ENCODE data around the gene NOVA2.

NOVA2 gene

DNA sequence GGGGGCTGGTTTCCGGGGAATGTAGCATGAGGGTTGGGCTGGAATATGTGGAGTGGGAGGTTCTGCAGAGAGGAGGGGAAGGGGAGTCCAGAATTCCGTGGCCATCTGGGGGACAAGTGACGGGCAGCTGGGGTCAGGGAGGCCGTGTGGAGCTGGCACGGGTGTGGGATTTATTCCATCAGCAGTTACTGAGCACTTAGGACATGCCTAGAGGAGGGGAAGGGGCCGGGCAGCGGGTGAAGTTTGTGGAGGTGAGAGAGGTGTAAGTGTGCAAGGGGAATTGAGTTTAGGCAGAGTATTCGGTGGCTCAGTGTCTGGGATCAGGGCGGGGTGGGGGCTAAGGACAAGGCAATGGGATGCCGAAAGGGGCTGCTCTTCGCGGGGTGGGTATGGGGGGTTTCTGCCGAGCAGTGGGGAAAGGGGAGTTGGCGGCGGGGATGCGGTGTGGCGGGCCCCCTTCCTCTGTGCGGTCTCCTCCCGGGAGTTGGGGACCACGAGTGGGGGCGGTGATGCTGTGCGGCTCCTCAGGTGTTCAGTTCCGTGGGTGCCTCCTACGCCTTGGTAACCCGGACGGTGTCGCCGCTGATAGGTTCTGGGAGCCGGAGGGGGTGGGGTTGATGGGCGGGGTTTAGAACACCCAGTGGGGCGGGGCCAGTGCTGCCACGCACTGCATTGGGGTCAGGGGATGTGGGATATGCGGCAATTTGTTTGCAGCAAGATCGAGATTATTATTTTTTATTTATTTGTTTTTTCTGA, 27.0 kb upstream of the NOVA2 start:
- DNase-seq: peak in 1 of 2 experiments; percentile 34

GRCh38 chr19:45999653-46000121, 26.0 kb upstream of the NOVA2 start:
- no peak for DNase-seq

DNA sequence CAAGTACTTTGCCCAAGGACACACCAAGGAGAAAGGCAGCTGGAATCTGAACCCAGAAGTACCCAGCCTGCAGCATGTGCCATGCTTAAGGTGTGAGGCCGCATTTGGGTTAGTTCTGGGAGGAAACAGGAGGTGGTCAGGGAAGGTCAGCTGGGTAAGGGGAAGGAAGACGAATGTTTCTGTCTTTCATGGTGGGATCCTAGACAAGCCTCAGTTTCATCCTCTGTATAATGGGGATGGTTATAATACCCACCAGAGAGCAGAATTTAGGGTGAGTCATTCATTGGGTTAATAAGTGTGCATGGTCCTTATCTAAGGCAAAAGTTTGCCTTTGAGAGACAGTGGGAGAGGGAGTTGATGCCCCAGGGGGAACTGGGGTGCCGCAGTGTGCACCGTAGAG, 25.2 kb upstream of the NOVA2 start:
- no peak for DNase-seq

- DNase-seq: no peak
Measured at GRCh38 chr19:45996933-45997332, 23.3 kb upstream of the NOVA2 start.

DNA sequence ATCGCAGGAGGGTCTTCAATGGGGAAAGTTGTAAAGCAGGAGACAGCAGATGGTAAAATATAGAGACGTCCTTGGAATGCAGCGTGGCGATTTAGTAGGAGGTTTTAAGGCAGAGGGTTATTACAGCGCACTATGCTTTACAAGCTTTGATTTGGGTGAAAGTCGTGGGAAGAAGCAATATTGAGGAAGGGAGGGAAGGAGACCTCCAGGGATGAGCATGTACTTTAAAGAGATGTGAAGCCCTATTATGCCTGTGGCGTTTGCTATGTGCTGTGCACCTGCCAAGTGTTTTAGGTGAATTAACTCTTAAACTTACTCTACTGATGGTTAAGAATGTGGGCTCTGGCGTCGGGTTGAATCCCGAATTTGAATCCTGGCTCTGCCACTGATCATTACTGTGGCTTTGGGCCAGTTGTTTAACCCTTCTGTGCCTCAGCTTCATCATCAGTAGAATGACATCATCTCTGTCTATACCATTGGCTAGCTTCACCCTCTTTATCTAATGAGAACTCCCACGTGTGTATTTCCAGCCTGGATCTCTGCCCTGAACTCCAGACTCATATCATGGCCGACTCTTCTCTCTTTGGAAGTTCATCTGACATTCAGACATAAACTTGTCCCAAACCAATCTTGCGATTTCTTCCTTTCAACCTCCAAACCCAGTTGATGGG, 22.2 kb upstream of the NOVA2 start:
- no peak for DNase-seq

DNA sequence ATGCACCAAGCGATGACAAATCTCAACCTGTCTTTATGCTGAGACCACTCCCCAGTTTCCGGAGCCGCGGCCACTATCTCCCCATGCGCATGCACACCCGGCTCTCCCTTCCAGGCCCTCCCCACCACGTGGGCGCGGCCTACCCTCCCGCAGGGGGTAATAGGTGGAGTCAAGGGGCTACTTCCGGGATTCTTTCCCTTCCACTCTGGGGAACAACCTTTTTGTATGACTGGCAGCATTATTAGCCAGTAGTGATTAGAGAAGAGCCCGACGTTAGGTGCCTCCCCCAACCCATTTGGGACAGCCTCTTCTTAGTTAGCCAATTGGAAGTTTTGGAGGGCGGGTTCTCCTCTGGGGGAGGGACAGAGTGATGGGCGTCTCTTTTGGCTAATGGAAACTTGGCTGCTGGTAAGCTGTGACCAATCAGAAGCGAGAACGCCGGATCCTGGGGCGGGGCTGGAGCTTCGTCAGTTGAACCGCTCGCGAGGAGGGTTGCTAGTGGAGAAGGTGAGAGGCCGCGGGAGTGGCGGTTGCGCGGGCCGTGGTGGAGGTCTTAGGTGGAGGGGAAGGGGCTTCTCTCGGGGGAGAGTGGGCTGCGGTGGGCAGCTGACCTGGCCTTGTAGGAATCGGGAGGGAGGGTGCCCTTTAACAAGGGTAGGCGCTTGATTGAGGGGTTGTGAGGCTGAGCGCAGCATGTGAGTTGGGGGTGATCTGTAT, 21.5 kb upstream of the NOVA2 start, which contains the start of gene CCDC61:
Gene CCDC61 (plus strand): TSS at position 470 of the 717 bp plus-strand sequence. CDS start 7,552 bp downstream, outside the sequence.
- DNase-seq: peak; percentile 99 to 100

- DNase-seq: no peak
Measured at GRCh38 chr19:45994456-45994997, 20.9 kb upstream of the NOVA2 start.

- no peak for DNase-seq
Measured at GRCh38 chr19:45990113-45990728, 16.6 kb upstream of the NOVA2 start.

DNA sequence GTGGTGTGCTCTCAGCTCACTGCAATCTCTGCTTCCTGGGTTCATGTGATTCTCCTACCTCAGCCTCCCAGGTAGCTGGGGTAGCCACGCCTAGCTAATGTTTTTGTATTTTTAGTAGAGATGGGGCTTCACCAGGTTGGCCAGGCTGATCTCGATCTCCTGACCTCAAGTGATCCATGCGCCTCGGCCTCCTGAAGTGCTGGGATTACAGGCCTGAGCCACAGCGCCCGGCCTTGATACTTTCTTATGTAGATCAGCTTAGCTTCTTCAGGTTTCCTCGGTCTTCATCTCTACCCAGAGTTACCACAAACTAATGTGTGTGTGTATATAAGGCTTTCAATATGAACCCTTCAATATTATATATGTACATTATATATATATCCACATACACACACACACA, 11.7 kb upstream of the NOVA2 start:
- no peak for DNase-seq

DNA sequence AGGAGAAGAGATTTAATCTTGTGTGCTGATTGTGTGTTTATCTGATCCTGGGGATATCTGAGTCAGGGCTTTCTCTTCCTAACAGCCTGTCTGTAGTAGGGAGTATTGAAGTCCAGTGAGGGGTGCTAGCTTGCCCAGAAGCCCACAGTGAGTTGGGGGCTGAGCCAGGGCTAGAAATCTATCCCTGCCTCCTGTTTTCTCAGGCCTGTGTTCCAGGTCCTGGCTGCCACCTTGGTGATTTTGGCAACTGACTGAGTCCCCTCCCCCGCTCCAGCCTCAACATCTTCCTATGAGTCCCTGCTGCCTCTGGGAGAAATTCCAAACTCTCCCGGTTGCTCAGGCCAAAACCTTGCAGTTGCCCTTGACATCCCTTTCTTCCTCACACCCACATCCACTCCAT, 7.7 kb upstream of the NOVA2 start:
- DNase-seq: no peak

GRCh38 chr19:45978156-45978555, 4.5 kb upstream of the NOVA2 start:
- DNase-seq: no peak

- DNase-seq: peak; percentile 33 to 60
Measured at GRCh38 chr19:45976178-45976577, 2.5 kb upstream of the NOVA2 start.

GRCh38 chr19:45975306-45976070, 1.8 kb upstream of the NOVA2 start:
- DNase-seq: peak; percentile 67 to 87

GRCh38 chr19:45972947-45973540, 621 bp downstream of the NOVA2 start:
- DNase-seq: no peak

DNA sequence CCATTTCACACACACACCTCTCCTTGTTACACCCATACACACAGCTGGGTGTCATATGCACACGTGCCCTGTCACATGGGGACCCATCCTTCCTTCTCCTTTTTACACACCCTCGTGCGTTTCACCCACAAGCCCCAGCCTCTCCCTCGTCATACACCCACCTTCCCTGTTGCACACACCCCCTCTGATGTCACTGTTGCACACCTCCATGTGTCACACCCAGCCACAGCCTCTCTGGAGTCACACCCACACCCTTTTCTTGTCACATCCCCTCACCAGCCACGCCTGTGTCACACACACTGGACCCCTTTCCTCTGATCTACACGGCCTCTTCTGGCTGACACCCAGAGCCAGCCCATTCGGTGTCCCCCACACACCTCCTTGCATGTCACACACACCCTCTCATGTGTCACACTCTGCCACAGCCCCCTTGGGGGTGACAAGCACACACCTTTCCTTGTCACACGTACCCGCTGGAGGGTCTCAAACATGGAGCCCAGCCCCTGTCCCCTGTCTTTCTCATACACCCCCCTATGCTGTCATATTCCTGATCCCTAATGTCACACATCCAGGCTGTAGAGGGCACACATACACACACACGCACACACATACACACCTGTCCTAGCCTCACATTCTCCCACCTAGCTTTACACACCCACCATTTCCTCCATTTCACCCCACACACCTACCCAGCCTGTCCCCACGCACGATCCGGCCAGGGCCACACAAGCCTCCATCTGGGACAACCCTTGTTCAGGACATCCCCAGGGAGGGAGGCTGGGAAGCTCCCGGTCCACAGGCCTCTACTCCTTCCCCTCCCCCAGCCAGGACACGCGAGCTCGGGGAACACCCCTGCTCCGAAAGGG, 1.4 kb downstream of the NOVA2 start:
- no peak for DNase-seq

DNA sequence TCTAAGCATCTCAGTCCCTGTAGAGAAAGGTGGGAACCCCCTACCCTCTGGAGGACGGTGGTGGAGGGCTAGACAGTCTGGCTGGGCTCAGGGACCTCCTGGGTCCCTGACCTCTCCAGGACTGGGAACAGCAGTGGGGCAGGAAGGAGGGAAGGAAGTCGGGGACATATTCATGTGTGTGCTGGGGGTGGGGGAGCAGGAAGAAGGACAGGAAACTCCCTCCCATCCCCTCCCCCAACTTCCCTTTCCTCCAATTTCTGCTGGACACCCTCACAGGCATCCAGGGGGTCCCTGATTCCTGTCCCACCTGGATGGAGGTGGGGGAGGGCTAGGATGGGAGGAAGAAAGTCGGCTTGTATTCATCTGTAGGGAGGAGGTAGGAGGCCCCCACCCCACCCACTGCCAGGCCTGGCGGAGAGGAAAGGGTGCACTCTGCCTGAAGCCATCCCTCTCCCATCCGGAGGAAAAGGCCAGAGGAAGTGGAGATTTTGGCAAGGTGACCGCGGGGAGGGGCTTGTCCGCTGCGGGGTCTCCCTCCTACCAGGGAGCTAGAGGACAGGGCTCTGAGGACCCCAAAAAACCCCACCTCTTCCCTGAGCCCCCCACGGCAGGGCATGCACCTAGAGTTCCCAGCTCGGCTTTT, 2.3 kb downstream of the NOVA2 start:
- DNase-seq: no peak

GRCh38 chr19:45969676-45970075, 4.0 kb downstream of the NOVA2 start:
- no peak for DNase-seq

DNA sequence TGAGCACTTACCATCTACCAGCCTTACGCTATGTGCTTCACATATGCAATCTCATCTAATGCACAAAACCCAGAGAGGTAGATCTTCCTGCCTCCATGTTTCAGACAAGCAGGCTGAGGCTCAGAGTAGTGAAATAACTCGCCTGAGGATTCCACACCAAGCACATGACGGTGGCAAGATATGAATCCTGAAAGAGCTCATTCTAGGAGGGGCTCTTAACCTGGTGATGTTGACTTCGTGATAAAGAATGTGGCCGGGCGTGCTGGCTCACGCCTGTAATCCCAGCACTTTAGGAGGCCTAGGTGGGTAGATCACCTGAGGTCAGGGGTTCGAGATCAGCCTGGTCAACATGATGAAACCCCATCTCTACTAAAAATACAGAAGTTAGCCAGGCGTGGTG, 5.0 kb downstream of the NOVA2 start:
- no peak for DNase-seq

DNA sequence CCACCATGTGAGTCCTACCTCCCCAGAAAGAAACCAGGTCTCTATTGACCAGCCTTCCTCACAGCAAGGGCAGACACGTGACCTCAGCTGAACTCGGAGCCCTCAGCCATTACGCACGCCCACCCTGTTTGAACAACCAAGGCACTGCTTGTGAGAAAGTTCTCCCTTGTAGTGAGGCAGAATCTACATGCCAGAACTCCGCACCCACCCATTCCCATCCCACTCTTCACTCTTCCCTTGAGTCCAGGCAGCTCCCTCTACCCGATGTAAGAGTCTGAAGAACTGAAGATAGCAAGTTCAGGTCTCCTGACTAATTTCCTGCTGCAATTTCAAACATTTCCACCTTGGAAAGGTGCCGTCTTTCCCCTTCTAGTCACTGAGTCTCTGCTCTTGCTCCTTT, 6.4 kb downstream of the NOVA2 start:
- no peak for DNase-seq

GRCh38 chr19:45962021-45962420, 11.6 kb downstream of the NOVA2 start:
- no peak for DNase-seq
